NCI-H2029 (cell line): ENCODE results near the gene ABCA6.
"Not testable (repeated sequence)": the region's sequence is repeated elsewhere in the genome, so short reads cannot be mapped to it uniquely, and the experiment has no call there.

ENCODE experiments used
- DNase-seq: peaks from one replicate; lab custom pipeline; 2025; lab: John Stamatoyannopoulos, UW

ABCA6 gene, protein sequence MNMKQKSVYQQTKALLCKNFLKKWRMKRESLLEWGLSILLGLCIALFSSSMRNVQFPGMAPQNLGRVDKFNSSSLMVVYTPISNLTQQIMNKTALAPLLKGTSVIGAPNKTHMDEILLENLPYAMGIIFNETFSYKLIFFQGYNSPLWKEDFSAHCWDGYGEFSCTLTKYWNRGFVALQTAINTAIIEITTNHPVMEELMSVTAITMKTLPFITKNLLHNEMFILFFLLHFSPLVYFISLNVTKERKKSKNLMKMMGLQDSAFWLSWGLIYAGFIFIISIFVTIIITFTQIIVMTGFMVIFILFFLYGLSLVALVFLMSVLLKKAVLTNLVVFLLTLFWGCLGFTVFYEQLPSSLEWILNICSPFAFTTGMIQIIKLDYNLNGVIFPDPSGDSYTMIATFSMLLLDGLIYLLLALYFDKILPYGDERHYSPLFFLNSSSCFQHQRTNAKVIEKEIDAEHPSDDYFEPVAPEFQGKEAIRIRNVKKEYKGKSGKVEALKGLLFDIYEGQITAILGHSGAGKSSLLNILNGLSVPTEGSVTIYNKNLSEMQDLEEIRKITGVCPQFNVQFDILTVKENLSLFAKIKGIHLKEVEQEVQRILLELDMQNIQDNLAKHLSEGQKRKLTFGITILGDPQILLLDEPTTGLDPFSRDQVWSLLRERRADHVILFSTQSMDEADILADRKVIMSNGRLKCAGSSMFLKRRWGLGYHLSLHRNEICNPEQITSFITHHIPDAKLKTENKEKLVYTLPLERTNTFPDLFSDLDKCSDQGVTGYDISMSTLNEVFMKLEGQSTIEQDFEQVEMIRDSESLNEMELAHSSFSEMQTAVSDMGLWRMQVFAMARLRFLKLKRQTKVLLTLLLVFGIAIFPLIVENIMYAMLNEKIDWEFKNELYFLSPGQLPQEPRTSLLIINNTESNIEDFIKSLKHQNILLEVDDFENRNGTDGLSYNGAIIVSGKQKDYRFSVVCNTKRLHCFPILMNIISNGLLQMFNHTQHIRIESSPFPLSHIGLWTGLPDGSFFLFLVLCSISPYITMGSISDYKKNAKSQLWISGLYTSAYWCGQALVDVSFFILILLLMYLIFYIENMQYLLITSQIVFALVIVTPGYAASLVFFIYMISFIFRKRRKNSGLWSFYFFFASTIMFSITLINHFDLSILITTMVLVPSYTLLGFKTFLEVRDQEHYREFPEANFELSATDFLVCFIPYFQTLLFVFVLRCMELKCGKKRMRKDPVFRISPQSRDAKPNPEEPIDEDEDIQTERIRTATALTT (N-terminal part only)

GRCh38 chr17:69141431-69142174, at the start of gene ABCA6:
ABCA6 (minus strand) TSS chr17:69141895; CDS start chr17:69140703, 1,192 bp downstream.
- DNase-seq = no peak

- no peak for DNase-seq
Observed at GRCh38 chr17:69188796-69189195, 47.1 kb upstream of the ABCA6 start.

DNA sequence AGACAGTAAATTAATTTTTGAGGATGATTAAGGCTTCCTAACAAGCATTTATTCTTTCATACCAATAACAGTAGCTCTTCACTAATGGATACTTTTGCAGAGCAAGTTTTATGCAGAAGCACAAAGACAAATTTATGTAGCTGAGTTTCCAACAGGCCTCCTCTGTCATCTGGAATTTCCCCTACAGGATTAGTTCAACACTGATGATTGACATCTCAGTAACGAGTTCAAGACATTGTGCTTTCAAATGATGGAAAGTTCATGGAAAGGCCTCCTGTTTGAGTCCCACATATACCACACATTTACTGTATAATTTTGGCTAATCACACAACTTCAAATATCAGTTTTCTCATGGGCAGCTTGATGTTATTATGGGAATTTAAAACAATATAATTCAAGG, 46.4 kb upstream of the ABCA6 start:
- no peak for DNase-seq

DNA sequence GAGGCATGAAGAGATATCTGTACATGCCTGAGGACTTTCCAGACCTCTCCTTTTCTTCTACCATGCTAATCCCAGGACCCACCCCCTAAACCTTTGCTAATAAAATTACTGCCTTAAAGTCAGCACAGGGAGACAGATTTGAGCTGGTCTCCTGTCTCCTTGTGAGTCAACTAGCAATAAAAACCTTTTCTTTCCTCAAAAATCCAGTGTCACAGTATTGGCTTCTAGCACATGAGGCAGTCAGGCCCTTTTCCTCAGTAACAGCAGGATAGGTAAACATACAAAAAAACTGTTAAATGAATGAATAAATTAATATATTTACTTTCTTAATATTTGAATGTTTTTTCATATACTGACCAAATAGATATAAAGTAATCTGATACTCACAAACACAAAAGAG, 45.6 kb upstream of the ABCA6 start:
- DNase-seq = no peak

- DNase-seq = no peak
Observed at GRCh38 chr17:69179227-69179952, 37.7 kb upstream of the ABCA6 start.

DNA sequence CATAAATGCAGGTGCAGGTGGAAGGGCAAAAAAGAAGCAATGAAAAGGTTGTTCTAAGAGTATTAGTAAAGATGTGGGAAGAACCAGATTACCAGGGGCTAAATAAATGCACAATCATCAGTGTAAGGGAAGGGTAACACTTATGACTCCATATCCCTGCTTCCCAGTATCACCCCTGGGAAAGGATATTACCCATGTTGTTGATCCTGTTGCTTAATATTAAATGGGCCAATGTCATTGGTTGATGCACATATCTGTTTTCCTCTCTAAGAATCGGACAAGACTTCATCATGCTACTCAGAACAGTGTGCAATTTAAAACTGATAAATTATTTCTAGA, 34.7 kb upstream of the ABCA6 start:
- no peak for DNase-seq

DNA sequence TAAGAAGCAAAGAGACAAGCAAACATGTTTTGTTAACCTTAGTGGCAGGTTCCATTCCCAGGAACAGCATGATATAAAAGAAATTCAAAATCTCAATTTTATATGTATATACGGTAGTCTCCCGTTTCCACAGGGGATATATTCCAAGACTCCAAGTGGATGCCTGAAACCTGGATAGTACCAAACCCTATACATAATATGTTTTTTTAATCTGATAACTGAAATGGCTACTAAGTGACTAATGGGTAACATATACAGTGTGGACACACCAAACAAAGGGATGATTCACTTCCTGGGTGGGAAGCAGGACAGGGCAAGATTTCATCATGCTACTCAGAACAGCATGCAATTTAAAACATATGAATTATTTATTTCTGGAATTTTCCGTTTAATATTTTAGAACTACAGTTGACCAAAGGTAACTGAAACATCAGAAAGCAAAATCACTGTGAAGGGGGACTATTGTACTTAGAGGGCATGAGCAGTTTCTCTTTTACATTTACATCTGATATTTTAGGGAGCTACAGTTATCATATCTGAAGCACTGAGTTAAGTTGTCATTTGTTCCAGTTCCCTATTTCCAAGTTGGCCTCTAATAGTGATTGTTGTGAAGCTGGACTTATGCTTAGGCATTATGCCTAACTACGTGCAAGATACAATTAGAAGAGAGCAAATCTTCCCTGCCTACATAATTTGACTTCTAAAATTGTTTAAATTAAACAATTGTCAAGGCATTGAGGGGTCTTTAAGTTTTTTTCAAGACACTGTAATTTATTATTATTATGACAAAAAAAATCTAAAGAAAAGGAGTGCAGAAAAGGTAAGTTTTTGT, 34.1 kb upstream of the ABCA6 start:
- no peak for DNase-seq

- DNase-seq = no peak
Observed at GRCh38 chr17:69175262-69175624, 33.5 kb upstream of the ABCA6 start.

DNA sequence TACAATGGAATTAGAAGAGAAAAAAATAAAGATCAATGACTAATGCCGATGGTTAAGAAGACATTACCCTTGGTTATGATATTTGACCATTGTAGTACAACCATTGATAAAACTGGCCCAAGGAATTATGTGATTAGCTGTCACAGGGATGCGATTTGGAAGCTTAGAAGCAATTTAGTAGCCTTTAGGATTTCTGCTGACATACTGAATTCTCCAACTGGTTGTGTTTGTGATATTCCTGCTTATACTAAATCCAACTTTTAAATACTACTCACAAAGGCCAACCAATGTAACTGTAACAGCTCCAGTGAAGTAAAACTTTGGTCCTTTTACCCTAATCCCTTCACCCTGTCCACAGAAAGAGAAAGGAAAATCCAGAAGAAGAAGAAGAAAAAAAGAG, 31.4 kb upstream of the ABCA6 start:
- DNase-seq = no peak

DNA sequence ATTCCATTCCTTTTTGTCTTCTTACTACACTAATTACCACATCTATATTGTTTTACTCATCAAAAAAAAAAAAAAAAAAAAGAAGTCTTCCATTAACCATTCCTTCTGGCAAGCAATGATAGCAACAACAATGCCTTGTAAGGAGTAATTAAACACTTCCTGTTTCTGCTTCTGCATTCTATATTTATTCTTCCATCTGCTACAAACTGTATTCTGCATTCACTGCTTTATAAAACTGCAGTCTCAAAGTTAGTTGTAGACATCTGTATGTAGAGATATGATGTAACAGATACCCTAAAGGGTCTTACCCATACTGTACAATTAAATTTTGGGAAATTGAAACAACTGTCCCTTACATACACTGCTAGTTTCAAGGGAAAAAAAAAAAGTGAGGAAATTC, 28.7 kb upstream of the ABCA6 start:
- DNase-seq = no peak

DNA sequence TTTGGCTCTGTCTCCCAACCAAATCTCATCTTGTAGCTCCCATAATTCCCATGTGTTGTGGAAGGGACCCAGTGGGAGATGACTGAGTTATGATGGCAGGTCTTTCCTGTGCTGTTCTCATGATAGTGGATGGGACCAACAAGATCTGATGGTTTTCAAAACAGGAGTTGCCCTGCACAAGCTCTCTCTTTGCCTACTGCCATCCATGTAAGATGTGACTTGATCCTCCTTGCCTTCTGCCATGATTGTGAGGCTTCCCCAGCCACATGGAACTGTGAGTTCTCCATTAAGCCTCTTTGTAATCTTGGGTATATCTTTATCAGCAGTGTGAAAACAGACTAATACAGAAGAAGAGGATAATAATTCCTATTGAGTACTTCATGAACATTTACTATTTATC, 26.9 kb upstream of the ABCA6 start:
- not testable (repeated sequence) for DNase-seq

GRCh38 chr17:69166957-69167356, 25.3 kb upstream of the ABCA6 start:
- DNase-seq = no peak

GRCh38 chr17:69164206-69164605, 22.5 kb upstream of the ABCA6 start:
- DNase-seq = no peak

DNA sequence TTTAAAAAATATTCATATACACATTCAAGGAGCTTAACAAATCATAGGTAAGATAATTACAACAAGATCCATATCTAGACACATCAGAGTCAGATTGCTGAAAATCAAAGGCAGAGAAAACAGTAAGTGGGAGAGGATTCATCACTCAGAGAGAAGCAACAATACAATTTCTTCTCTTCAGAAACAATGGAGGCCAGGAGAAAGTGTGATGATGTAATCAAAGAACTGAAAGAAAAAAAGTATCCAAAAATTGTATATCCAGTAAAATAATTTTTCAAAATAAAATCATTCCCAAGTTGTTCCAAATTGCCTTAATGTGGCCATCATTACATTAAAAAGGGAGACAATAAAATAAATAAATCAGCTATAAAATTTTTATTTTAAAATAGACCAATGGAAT, 17.7 kb upstream of the ABCA6 start:
- no peak for DNase-seq

DNA sequence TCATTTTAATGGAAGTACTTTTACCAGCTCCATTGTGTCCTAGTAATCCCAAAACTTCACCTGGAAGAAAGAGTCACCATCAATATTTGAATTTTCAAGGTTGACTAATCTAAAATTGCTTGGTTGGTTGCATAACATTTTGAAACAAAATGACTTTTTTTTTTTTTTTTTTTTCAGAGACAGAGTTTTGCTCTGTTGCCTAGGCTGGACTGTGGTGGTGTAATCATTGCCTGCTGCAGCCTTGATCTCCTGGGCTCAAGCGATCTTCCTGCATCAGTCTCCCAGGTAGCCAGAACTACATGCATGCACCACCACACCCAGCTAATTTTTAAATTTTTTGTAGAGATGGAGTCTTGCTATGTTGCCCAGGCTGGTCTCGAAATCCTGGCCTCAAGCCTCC, 12.6 kb upstream of the ABCA6 start:
- no peak for DNase-seq

DNA sequence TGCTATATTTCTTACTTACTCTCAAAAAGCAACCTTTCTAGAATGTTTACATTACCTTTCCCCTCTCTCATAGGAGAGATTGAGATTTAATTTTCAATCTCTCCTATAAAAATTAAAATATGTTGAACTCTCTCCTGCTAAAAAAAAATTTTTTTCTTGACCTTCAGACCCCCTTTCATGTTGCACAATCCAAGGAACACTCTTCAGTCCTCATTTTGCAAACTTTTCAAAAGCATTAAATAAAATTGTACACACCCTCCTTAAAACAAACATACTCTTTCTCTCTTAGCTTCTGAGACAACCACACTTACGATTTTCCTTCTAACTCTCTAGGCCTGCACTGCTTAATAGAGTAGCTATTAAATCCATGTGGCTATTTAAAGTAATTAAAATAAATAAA, 8.6 kb upstream of the ABCA6 start:
- no peak for DNase-seq

GRCh38 chr17:69147460-69147859, 5.8 kb upstream of the ABCA6 start:
- DNase-seq = no peak

DNA sequence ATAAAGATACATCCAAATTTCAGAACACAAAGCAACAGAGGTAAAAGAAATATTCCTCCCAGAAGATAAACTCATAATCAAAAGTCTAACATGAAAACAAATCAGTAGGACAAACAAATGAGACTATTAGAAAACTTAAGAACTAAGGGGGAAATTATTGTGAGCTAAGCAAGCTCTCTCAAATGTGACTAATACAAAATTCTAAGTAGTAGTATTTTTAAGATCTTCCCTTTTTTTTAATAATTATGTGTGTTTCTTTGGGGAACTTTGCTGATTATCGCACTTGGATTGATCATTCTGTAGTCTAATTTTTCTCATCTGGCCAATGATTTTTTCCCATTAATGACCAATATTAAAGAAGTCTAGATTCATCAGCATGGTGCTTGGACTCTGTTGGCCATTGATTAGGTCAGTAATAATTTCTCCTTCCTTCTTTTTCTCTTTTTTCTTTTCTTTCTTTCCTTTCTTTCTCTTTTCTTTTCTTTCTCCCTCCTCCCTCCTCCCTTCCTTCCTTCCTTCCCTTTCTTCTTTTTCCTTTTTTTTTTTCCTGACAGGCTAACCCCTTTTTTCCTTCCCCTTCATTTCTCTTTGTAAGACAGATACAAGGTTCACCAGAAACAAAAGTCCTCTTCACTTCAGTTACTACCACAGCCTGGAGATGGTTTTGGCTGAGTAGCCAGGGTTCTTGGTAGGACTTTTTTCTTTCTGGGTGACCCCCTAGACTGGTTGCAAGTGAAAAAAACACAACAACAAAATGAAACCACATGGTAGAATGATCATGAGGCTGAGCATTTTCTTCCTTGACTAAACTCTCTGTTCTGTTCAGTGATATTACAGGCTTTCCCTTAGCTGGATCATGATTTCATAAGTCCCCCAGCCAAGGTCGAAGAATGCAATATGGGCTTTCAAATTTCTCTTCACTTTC, 2.9 kb upstream of the ABCA6 start:
- no peak for DNase-seq

- no peak for DNase-seq
Observed at GRCh38 chr17:69143683-69144231, 2.1 kb upstream of the ABCA6 start.
